Endothelial cell of umbilical vein (primary cell): ENCODE data around the gene EML6.

ENCODE experiments used
- EZH2 ChIP-seq: IDR thresholded peaks from 2 replicates; pipeline ENCODE4 v1.6.1; 2012; ENCODE audit warnings: borderline replicate concordance, low read depth, mild to moderate bottlenecking, moderate library complexity, low read length, inconsistent platforms; ENCODE audit not compliant: severe bottlenecking
- MYC ChIP-seq: IDR thresholded peaks from one replicate; pipeline ENCODE4 v1.6.1; 2011; ENCODE audit warnings: mild to moderate bottlenecking, low read depth, low read length
- POLR2A ChIP-seq: IDR thresholded peaks from 2 replicates; pipeline ENCODE4 v1.6.1; 2012; ENCODE audit warnings: low read depth, mild to moderate bottlenecking, control low read depth, low read length
- POLR2AphosphoS5 ChIP-seq: IDR thresholded peaks from 2 replicates; pipeline ENCODE4 v1.6.1; 2012; ENCODE audit warnings: low read depth, mild to moderate bottlenecking, control low read depth, low read length, moderate library complexity; ENCODE audit not compliant: insufficient read depth
- TF ChIP-seq, protein P1 (sequence below), 2 donors: IDR thresholded peaks; 1 replicate in 1 of 2; 2 replicates in 1 of 2; pipeline ENCODE4 v1.5.1; 2011; ENCODE audit warnings: low read length in 2 of 2, mild to moderate bottlenecking in 2 of 2, moderate library complexity in 2 of 2, control low read depth in 1 of 2, inconsistent platforms in 1 of 2, low read depth in 1 of 2; ENCODE audit not compliant: insufficient read depth in 1 of 2; ENCODE audit errors: extremely low read depth in 1 of 2
- TF ChIP-seq, protein P2 (sequence below): IDR thresholded peaks from 2 replicates; pipeline ENCODE4 v1.6.1; 2011; ENCODE audit not compliant: insufficient read depth, insufficient read length

GRCh38 chr2:54735636-54736035, 12.2 kb downstream of the EML6 start:
- TF ChIP-seq, protein P1, sequence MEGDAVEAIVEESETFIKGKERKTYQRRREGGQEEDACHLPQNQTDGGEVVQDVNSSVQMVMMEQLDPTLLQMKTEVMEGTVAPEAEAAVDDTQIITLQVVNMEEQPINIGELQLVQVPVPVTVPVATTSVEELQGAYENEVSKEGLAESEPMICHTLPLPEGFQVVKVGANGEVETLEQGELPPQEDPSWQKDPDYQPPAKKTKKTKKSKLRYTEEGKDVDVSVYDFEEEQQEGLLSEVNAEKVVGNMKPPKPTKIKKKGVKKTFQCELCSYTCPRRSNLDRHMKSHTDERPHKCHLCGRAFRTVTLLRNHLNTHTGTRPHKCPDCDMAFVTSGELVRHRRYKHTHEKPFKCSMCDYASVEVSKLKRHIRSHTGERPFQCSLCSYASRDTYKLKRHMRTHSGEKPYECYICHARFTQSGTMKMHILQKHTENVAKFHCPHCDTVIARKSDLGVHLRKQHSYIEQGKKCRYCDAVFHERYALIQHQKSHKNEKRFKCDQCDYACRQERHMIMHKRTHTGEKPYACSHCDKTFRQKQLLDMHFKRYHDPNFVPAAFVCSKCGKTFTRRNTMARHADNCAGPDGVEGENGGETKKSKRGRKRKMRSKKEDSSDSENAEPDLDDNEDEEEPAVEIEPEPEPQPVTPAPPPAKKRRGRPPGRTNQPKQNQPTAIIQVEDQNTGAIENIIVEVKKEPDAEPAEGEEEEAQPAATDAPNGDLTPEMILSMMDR (IDR thresholded peaks at IDR 0.05; ENCODE audit: extremely low read depth in 1 of 2, insufficient read depth in 1 of 2, low read depth in 1 of 2, low read length in 2 of 2) = no peak
- TF ChIP-seq POLR2AphosphoS5 (no peak), POLR2A (no peak), EZH2 (no peak), MYC (no peak)
- TF ChIP-seq, protein P2, sequence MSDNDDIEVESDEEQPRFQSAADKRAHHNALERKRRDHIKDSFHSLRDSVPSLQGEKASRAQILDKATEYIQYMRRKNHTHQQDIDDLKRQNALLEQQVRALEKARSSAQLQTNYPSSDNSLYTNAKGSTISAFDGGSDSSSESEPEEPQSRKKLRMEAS = no peak
